Sciatic nerve (tissue), 2 donors: ENCODE measurements around the gene LPCAT1. TPM values are rescaled to one million over a fixed set of nuclear protein-coding genes. Genes with fewer than 3 reads are reported as not detected.
"Not testable (repeated sequence)": the region's sequence is repeated elsewhere in the genome, so short reads cannot be mapped to it uniquely, and the experiment has no call there.

Experiments used
- ATAC-seq: fragments of 200-7000 bp; cut with Tn5 transposase; one replicate; pipeline ENCODE4 v1.9.1; 2020; ENCODE audit warnings: mild to moderate bottlenecking, moderate library complexity
- DNase-seq: peaks from one replicate; pipeline ENCODE4 v3.0.0-alpha.2; 2020; ENCODE audit warnings: low spot score
- intact Hi-C: fragments of 100-400 bp; cut with DNase I; formaldehyde crosslinking; loops from one replicate; pipeline ENCODE4 v1.14.2; 2022
- total RNA-seq: library from RNA; stranded (reverse); fragmentation: NEBNext Ultra II Directional; extraction: Animal tissue kit (Norgen Biotek cat#: 25700); gene quantifications from one replicate; pipeline ENCODE4 v1.2.1, GENCODE V29; 2021
- donor health status: DM: no; HTN: no; CAD: no.
- donor health status: DM: no; HTN: no; CAD: no.

Gene LPCAT1
- total RNA-seq, 1 donor from 2014 or later: 44.4 TPM

GRCh38 chr5:1464511-1464910 lies 59.2 kb downstream of the LPCAT1 start:
- DNase-seq (peak; percentile 21), ATAC-seq (no peak)
- intact Hi-C loops: no loop called here

- intact Hi-C loops: no loop called here
- ATAC-seq (no peak), DNase-seq (peak; percentile 44)
These were observed 59.7 kb downstream of the LPCAT1 start for GRCh38 chr5:1464096-1464446.

- intact Hi-C loops: no loop called here
- ATAC-seq (no peak), DNase-seq (peak; percentile 51)
These were observed 60.2 kb downstream of the LPCAT1 start for GRCh38 chr5:1463326-1464095.

- intact Hi-C loops: no loop called here
- ATAC-seq (no peak), DNase-seq (peak; percentile 35)
These were observed 61.4 kb downstream of the LPCAT1 start for GRCh38 chr5:1462358-1462757.

- no peak for ATAC-seq
- intact Hi-C loops: no loop called here
- DNase-seq: no peak
These were observed 62.4 kb downstream of the LPCAT1 start for GRCh38 chr5:1461396-1461795.

- peak; percentile 27 for DNase-seq
- intact Hi-C loops: no loop called here
- no peak for ATAC-seq
These were observed 63.6 kb downstream of the LPCAT1 start for GRCh38 chr5:1460054-1460682.

GRCh38 chr5:1459435-1459834 lies 64.3 kb downstream of the LPCAT1 start:
- ATAC-seq, intact Hi-C loops, DNase-seq: not testable (repeated sequence)

- DNase-seq, intact Hi-C loops, ATAC-seq: not testable (repeated sequence)
These were observed 67.5 kb downstream of the LPCAT1 start for GRCh38 chr5:1456110-1456881.

GRCh38 chr5:1453613-1454012 lies 70.1 kb downstream of the LPCAT1 start:
- ATAC-seq: no peak
- DNase-seq: no peak
- intact Hi-C loops: no loop called here

- intact Hi-C loops: no loop called here
- no peak for DNase-seq
- no peak for ATAC-seq
These were observed 74.6 kb downstream of the LPCAT1 start for GRCh38 chr5:1449081-1449630.

GRCh38 chr5:1448511-1449011 lies 75.2 kb downstream of the LPCAT1 start:
- DNase-seq (peak; percentile 27), ATAC-seq (no peak)
- intact Hi-C loops: no loop called here

- peak; percentile 27 for DNase-seq
- no peak for ATAC-seq
- intact Hi-C loops: no loop called here
These were observed 75.9 kb downstream of the LPCAT1 start for GRCh38 chr5:1447671-1448361.

GRCh38 chr5:1446602-1447343 lies 77.0 kb downstream of the LPCAT1 start:
- intact Hi-C loops: no loop called here
- DNase-seq: no peak
- no peak for ATAC-seq

GRCh38 chr5:1445689-1446601 lies 77.8 kb downstream of the LPCAT1 start:
- intact Hi-C loops: no loop called here
- ATAC-seq (no peak), DNase-seq (peak; percentile 47)

GRCh38 chr5:1445313-1445688 lies 78.5 kb downstream of the LPCAT1 start, which contains the start of gene SLC6A3:
Gene SLC6A3, minus strand, starts transcription at chr5:1445440. Its CDS starts 2,243 bp downstream, at chr5:1443197.
- no peak for ATAC-seq
- peak; percentile 57 for DNase-seq
- intact Hi-C loops: no loop called here

GRCh38 chr5:1444361-1445189 lies 79.2 kb downstream of the LPCAT1 start:
- intact Hi-C loops: no loop called here
- no peak for ATAC-seq

More at GRCh38 chr5:1444361-1445189, 79.2 kb downstream of the LPCAT1 start:
- DNase-seq: peak; percentile 42
